HFF-Myc (cell line): ENCODE results near the gene LCN1.
"Not testable (repeated sequence)": the region's sequence is repeated elsewhere in the genome, so short reads cannot be mapped to it uniquely, and the experiment has no call there.

Source experiments
- DNase-seq: peaks from one replicate; pipeline ENCODE4 v3.0.0-alpha.2; 2011; ENCODE audit warnings: low read depth; ENCODE audit errors: extremely low read depth
- H3K4me3 ChIP-seq: replicated peaks from 2 replicates; pipeline ENCODE4 v1.5.1; 2011; ENCODE audit warnings: low read depth, mild to moderate bottlenecking, control low read depth, low read length
- CTCF ChIP-seq: IDR thresholded peaks from 2 replicates; pipeline ENCODE4 v1.5.1; 2012; ENCODE audit warnings: mild to moderate bottlenecking, low read depth, low read length, control low read depth; ENCODE audit errors: missing control alignments

LCN1 gene

GRCh38 chr9:135531096-135531495, 9.9 kb downstream of the LCN1 start:
- H3K4me3 ChIP-seq = no peak overlapping the region
- TF ChIP-seq CTCF = no peak

GRCh38 chr9:135533113-135533512, 11.9 kb downstream of the LCN1 start:
- TF ChIP-seq CTCF = no peak
- DNase-seq = no peak
- no peak overlapping the region for H3K4me3 ChIP-seq

More at GRCh38 chr9:135531096-135531495, 9.9 kb downstream of the LCN1 start:
- DNase-seq = no peak

- H3K4me3 ChIP-seq = no peak overlapping the region
- DNase-seq = no peak
- TF ChIP-seq CTCF = no peak
These were observed 12.4 kb downstream of the LCN1 start for GRCh38 chr9:135533674-135534073.

- H3K4me3 ChIP-seq, DNase-seq: not testable (repeated sequence)
These were observed 13.0 kb downstream of the LCN1 start for GRCh38 chr9:135534192-135534711.

- not testable (repeated sequence) for H3K4me3 ChIP-seq, DNase-seq
These were observed 13.6 kb downstream of the LCN1 start for GRCh38 chr9:135534826-135535225.

GRCh38 chr9:135535631-135536030, 14.4 kb downstream of the LCN1 start:
- H3K4me3 ChIP-seq, DNase-seq: not testable (repeated sequence)

GRCh38 chr9:135536216-135536615, 15.0 kb downstream of the LCN1 start:
- H3K4me3 ChIP-seq = no peak overlapping the region
- no peak for TF ChIP-seq CTCF
- no peak for DNase-seq

- H3K4me3 ChIP-seq, DNase-seq: not testable (repeated sequence)
These were observed 22.1 kb downstream of the LCN1 start for GRCh38 chr9:135543262-135543894.

GRCh38 chr9:135544981-135545635, 23.9 kb downstream of the LCN1 start:
- no peak for DNase-seq
- TF ChIP-seq CTCF = no peak
- no peak overlapping the region for H3K4me3 ChIP-seq

- DNase-seq, H3K4me3 ChIP-seq: not testable (repeated sequence)
These were observed 24.5 kb downstream of the LCN1 start, which contains the start of gene OBP2A for GRCh38 chr9:135545646-135546176. OBP2A (plus strand) TSS chr9:135546126; CDS start chr9:135546181, 55 bp downstream.

GRCh38 chr9:135546792-135547617, 25.8 kb downstream of the LCN1 start:
- H3K4me3 ChIP-seq = not testable (repeated sequence)

More at GRCh38 chr9:135546792-135547617, 25.8 kb downstream of the LCN1 start:
- not testable (repeated sequence) for DNase-seq
